ENCODE measurements around the gene ADAM19. TPM values are rescaled to one million over a fixed set of nuclear protein-coding genes. Genes with fewer than 3 reads are reported as not detected.

Gene ADAM19
- total and polyA plus RNA-seq, 2 experiments from 2014 or later, result 6.5 to 11.5 TPM

- DNase-seq (ENCODE audit: low read depth in 1 of 2, low spot score in 1 of 2), result no peak
- H3K9me3 ChIP-seq (ENCODE audit: low read depth), result no peaks in the 10 kb centered on the region
- H3K27ac ChIP-seq, result no peak overlapping the region
- H3K27me3 ChIP-seq, result no peaks in the 10 kb centered on the region
- no peak overlapping the region for H3K4me3 ChIP-seq
- peaks cover 16% of the 10 kb centered on the region for H3K4me1 ChIP-seq (ENCODE audit: low read depth)
- no peak for TF ChIP-seq CTCF (IDR thresholded peaks at IDR 0.05; ENCODE audit: low read depth, low read length)
- H3K36me3 ChIP-seq, result no peaks in the 10 kb centered on the region
Measured at GRCh38 chr5:157613385-157614245, 38.0 kb upstream of the ADAM19 start.

DNA sequence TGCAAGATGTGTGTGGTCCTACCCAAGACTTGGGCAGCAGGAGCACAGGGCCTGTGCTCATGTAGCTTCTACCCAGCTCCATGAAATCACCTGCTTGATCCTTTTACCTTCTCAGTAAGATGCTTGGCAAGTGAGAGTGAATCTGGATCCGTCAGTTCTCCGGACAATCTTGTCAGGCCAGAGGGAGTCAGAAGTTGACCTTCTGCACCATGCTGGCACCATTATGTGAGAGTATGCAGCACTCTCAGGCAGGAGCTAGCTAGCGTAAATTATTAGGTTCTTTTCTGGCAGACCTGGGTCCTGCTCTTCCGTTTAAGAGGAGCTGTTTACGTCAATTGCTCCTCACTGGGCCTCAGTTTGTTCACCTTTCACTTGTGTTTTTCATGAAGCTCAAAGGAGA is 37.0 kb upstream of the ADAM19 start:
- no peak for TF ChIP-seq CTCF (IDR thresholded peaks at IDR 0.05; ENCODE audit: low read depth, low read length)
- Histone ChIP-seq H3K4me3 (no peak overlapping the region), H3K36me3 (no peaks in the 10 kb centered on the region), H3K27ac (no peak overlapping the region), H3K4me1 (ENCODE audit: low read depth) (peaks cover 16% of the 10 kb centered on the region), H3K9me3 (ENCODE audit: low read depth) (no peaks in the 10 kb centered on the region), H3K27me3 (no peaks in the 10 kb centered on the region)
- no peak for DNase-seq (ENCODE audit: low read depth in 1 of 2, low spot score in 1 of 2)

DNA sequence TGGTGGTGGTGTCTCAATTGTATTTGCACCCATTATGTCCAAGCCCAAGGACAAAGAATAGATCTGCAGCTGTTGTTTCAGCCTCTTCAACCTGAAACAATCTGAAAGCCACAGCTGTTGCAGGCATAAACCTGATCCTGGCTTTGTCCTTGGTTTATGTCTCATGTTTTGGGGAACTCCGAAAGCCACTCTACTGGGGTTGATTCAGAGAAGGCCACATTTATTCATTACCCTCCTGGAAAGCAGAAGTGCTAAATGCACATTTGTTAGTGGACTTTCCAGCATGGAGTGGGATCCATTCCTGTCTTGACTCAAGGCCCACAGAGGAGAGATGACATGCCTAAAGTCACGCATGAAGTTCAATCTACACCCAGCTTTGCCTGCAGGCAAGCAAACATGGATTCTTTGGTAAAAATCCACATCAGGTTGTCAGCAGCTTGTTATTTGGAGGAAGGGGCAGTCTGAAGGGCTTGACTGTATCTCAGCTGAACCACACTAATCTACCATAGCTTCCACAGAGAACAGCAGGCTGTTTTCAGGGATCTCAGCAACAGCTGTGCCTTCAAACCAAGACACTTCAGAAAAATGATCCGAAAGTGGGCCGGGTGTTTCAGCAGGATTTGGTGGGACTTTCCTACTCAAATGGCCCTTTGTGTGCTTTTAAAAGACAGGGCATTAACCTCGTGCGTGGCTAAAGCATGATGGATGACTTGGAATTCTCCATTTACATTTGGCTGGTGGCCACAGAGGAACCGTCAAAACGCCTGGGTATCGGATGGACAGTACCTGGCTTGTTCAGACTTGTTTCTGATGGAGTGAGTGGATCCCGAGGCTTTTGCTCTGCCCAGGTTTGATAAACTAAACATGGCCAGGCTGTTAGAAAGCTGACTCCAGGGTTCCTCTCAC is 36.2 kb upstream of the ADAM19 start:
- DNase-seq (ENCODE audit: low read depth in 1 of 2, low spot score in 1 of 2), result peak in 1 of 2 donors; percentile 6
- Histone ChIP-seq H3K9me3 (ENCODE audit: low read depth) (no peaks in the 10 kb centered on the region), H3K27me3 (no peaks in the 10 kb centered on the region), H3K36me3 (no peaks in the 10 kb centered on the region), H3K4me3 (no peak overlapping the region), H3K27ac (peak overlapping the region; percentile 36), H3K4me1 (ENCODE audit: low read depth) (peaks cover 16% of the 10 kb centered on the region)
- no peak for TF ChIP-seq CTCF (IDR thresholded peaks at IDR 0.05; ENCODE audit: low read depth, low read length)

- no peak for TF ChIP-seq CTCF (IDR thresholded peaks at IDR 0.05; ENCODE audit: low read depth, low read length)
- Histone ChIP-seq H3K27ac (peak overlapping the region; percentile 27), H3K9me3 (ENCODE audit: low read depth) (no peaks in the 10 kb centered on the region), H3K4me3 (no peak overlapping the region), H3K36me3 (no peaks in the 10 kb centered on the region), H3K27me3 (no peaks in the 10 kb centered on the region), H3K4me1 (ENCODE audit: low read depth) (peaks cover 16% of the 10 kb centered on the region)
- DNase-seq (ENCODE audit: low read depth in 1 of 2, low spot score in 1 of 2), result peak in 1 of 2 donors; percentile 29
Measured at GRCh38 chr5:157610990-157611389, 35.4 kb upstream of the ADAM19 start.

GRCh38 chr5:157608972-157609565 is 33.5 kb upstream of the ADAM19 start:
- H3K36me3 ChIP-seq, result no peaks in the 10 kb centered on the region
- DNase-seq (ENCODE audit: low read depth in 1 of 2, low spot score in 1 of 2), result peak in 1 of 2 donors; percentile 34
- no peaks in the 10 kb centered on the region for H3K27me3 ChIP-seq
- no peak overlapping the region for H3K4me3 ChIP-seq
- H3K9me3 ChIP-seq (ENCODE audit: low read depth), result no peaks in the 10 kb centered on the region
- H3K27ac ChIP-seq, result no peak overlapping the region
- peaks cover 16% of the 10 kb centered on the region for H3K4me1 ChIP-seq (ENCODE audit: low read depth)
- TF ChIP-seq CTCF (IDR thresholded peaks at IDR 0.05; ENCODE audit: low read depth, low read length), result no peak
